Activated naive CD4-positive, alpha-beta T cell treated with anti-CD3 and anti-CD28 coated beads for 36 hours (primary cell): Measurements from ENCODE around the gene CENPU. TPM values are rescaled to one million over a fixed set of nuclear protein-coding genes. Genes with fewer than 3 reads are reported as not detected.
"Not testable (repeated sequence)": the region's sequence is repeated elsewhere in the genome, so short reads cannot be mapped to it uniquely, and the experiment has no call there.

Experiments
- CTCF ChIA-PET: fragments of 350-600 bp; sonication (Branson Sonifier 250); formaldehyde crosslinking; loops from one replicate; lab custom pipeline; 2021; ENCODE audit warnings: antibody characterized with exemption; lab: Charles Lee
- DNase-seq: peaks from one replicate; pipeline ENCODE4 v3.0.0-alpha.2; 2020
- H3K27ac Mint-ChIP-seq: one replicate; pipeline ENCODE4 v1.8.0; 2021; ENCODE audit warnings: mild to moderate bottlenecking, mixed read lengths
- H3K27me3 Mint-ChIP-seq: one replicate; pipeline ENCODE4 v1.8.0; 2021; ENCODE audit warnings: low read depth, mixed read lengths
- H3K36me3 Mint-ChIP-seq: one replicate; pipeline ENCODE4 v1.8.0; 2021; ENCODE audit warnings: low read depth, mixed read lengths
- H3K4me1 Mint-ChIP-seq: one replicate; pipeline ENCODE4 v1.8.0; 2021; ENCODE audit warnings: low read depth, mixed read lengths
- H3K4me3 Mint-ChIP-seq: one replicate; pipeline ENCODE4 v1.8.0; 2021; ENCODE audit warnings: mild to moderate bottlenecking, moderate library complexity, mixed read lengths
- H3K9me3 Mint-ChIP-seq: one replicate; pipeline ENCODE4 v1.8.0; 2021; ENCODE audit warnings: mixed read lengths
- intact Hi-C: fragments of 100-400 bp; cut with micrococcal nuclease; formaldehyde crosslinking; loops from one replicate; pipeline ENCODE4 v1.15.1; 2023
- total RNA-seq, 2 experiments: library from RNA; stranded (reverse); gene quantifications; one replicate each; pipeline ENCODE4 v1.2.3, GENCODE V29; 2021

Gene CENPU, protein sequence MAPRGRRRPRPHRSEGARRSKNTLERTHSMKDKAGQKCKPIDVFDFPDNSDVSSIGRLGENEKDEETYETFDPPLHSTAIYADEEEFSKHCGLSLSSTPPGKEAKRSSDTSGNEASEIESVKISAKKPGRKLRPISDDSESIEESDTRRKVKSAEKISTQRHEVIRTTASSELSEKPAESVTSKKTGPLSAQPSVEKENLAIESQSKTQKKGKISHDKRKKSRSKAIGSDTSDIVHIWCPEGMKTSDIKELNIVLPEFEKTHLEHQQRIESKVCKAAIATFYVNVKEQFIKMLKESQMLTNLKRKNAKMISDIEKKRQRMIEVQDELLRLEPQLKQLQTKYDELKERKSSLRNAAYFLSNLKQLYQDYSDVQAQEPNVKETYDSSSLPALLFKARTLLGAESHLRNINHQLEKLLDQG
- 10 to 100 TPM; 78.7 to 91.5 TPM for total RNA-seq

DNA sequence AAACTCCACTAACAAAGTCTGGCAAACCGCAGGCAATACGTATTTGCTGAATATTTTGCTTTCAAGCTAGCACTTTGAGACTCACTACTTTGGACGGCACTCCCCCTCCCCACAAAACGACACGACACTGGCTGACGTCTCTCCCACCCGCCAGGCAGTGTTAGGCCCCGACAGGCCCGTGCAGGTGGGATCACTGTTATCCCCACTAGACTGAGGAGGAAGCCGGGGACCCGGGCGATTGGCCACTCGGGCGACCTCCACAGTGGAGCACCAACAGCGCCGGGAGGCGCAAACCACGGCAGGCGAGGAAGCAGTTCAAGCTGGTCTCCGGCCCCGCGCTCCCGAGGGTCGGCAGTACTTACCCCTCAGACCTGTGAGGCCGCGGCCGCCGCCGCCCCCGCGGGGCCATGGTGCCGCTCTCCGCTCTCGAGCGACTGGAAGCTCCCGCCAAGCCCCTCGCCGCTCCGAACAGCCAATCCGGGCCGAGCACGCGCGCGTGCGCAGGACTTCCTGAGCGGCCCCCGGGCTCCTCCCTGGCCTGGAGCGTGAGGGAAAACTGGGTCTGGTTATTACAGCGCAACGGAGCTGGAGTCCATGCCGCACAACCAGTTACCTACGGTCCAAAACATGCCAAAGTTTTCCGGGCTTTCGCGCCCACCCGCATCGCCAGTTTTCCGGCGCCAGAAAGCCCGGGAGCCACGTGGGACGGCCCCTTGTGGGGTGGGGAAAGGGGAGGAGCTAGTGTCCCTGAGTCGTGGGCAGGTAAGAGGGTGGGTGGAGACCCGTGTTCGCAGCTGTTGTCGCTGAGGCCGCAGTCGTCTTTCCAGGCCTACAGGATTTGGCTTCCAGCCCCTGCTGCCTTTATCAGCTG, at the start of gene CENPU:
Gene CENPU, minus strand, starts transcription at position 443 of the 871 bp plus-strand sequence. Its CDS starts 34 bp downstream, at position 409.
- CTCF ChIA-PET, result interaction anchor here (0.6 to 1.7 kb wide), 7 partner anchors 9 to 470 kb away, joined by 3 to 6 read pairs (median 3); no protein-coding TSS in a partner anchor
- H3K9me3 Mint-ChIP-seq, result no peaks in the 10 kb centered on the region
- no peaks in the 10 kb centered on the region for H3K27me3 Mint-ChIP-seq
- DNase-seq, result peak; percentile 97
- peaks cover 19% of the 10 kb centered on the region for H3K4me1 Mint-ChIP-seq
- intact Hi-C loops, result loop anchor here (1.0 to 5.0 kb wide), 14 partner anchors 28 to 663 kb away; partner anchors contain the start of genes ANKRD37, CASP3, IRF2 and PRIMPOL
- peaks cover 23% of the 10 kb centered on the region for H3K36me3 Mint-ChIP-seq
- H3K27ac Mint-ChIP-seq, result peak within 1 kb of the TSS; percentile 86
- peak within 1 kb of the TSS; percentile 97 for H3K4me3 Mint-ChIP-seq

- Mint-ChIP-seq H3K4me3 (no peak overlapping the region), H3K36me3 (peaks cover 33% of the 10 kb centered on the region), H3K9me3 (peaks cover 4% of the 10 kb centered on the region), H3K27me3 (no peaks in the 10 kb centered on the region), H3K4me1 (peaks cover 16% of the 10 kb centered on the region), H3K27ac (no peak overlapping the region)
- intact Hi-C loops, result no loop called here
- CTCF ChIA-PET, result interaction anchor here (1.1 to 2.3 kb wide), 2 partner anchors 10 to 124 kb away, joined by 4 to 11 read pairs; no protein-coding TSS in a partner anchor
- peak; percentile 11 for DNase-seq
Observed at GRCh38 chr4:184782731-184783373, 49.0 kb upstream of the CENPU start.

- H3K27ac Mint-ChIP-seq, intact Hi-C loops, CTCF ChIA-PET: not testable (repeated sequence)
Observed at GRCh38 chr4:184779160-184779559, 45.3 kb upstream of the CENPU start.

DNA sequence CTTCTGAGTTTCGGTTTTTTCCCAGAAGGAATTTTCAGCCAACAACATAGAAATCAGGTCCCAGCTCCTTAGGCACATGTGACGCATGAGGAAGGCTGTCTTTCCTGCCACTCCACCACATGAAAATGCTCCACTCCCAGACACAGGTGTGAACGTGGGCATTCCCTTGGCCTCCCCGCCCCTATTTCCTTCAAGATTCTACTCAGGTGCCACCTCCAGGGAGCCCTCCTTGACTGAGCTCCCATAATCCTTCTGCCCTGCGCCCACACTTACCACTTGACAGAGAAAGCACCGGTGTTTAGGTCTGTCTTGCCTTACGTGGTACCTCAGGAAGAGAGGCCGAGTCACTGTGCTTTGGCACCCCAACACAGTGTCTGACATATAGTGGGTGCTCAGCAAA, 44.4 kb upstream of the CENPU start:
- DNase-seq, result no peak
- Mint-ChIP-seq H3K27ac (no peak overlapping the region), H3K4me1 (peaks cover 11% of the 10 kb centered on the region), H3K27me3 (no peaks in the 10 kb centered on the region), H3K4me3 (no peak overlapping the region), H3K36me3 (peaks cover 28% of the 10 kb centered on the region), H3K9me3 (peaks cover 4% of the 10 kb centered on the region)
- CTCF ChIA-PET, result no interaction called here
- intact Hi-C loops, result no loop called here

More at GRCh38 chr4:184779160-184779559, 45.3 kb upstream of the CENPU start:
- not testable (repeated sequence) for H3K4me3 Mint-ChIP-seq, H3K9me3 Mint-ChIP-seq, H3K27me3 Mint-ChIP-seq, DNase-seq
- Mint-ChIP-seq H3K36me3 (peaks cover 26% of the 10 kb centered on the region), H3K4me1 (peaks cover 13% of the 10 kb centered on the region)

- intact Hi-C loops, result no loop called here
- peaks cover 20% of the 10 kb centered on the region for H3K36me3 Mint-ChIP-seq
- peaks cover 4% of the 10 kb centered on the region for H3K9me3 Mint-ChIP-seq
- CTCF ChIA-PET, result no interaction called here
- no peak for DNase-seq
- no peaks in the 10 kb centered on the region for H3K4me1 Mint-ChIP-seq
- no peak overlapping the region for H3K27ac Mint-ChIP-seq
- no peak overlapping the region for H3K4me3 Mint-ChIP-seq
- no peaks in the 10 kb centered on the region for H3K27me3 Mint-ChIP-seq
Observed at GRCh38 chr4:184776821-184777220, 42.9 kb upstream of the CENPU start.

- H3K9me3 Mint-ChIP-seq, result peaks cover 4% of the 10 kb centered on the region
- H3K36me3 Mint-ChIP-seq, result peaks cover 20% of the 10 kb centered on the region
- H3K4me1 Mint-ChIP-seq, result no peaks in the 10 kb centered on the region
- no peak for DNase-seq
- H3K27ac Mint-ChIP-seq, result no peak overlapping the region
- H3K4me3 Mint-ChIP-seq, result no peak overlapping the region
- no peaks in the 10 kb centered on the region for H3K27me3 Mint-ChIP-seq
- CTCF ChIA-PET, result interaction anchor here (0.5 kb wide), 1 partner anchor 200 kb away, joined by 3 read pairs; no protein-coding TSS in a partner anchor
- intact Hi-C loops, result no loop called here
Observed at GRCh38 chr4:184775854-184776555, 42.1 kb upstream of the CENPU start.

- no peak overlapping the region for H3K27ac Mint-ChIP-seq
- intact Hi-C loops, result no loop called here
- no peaks in the 10 kb centered on the region for H3K4me1 Mint-ChIP-seq
- H3K4me3 Mint-ChIP-seq, result no peak overlapping the region
- H3K36me3 Mint-ChIP-seq, result peaks cover 12% of the 10 kb centered on the region
- H3K27me3 Mint-ChIP-seq, result no peaks in the 10 kb centered on the region
- DNase-seq, result no peak
- CTCF ChIA-PET, result no interaction called here
- peaks cover under 1% of the 10 kb centered on the region for H3K9me3 Mint-ChIP-seq
Observed at GRCh38 chr4:184774152-184774551, 40.3 kb upstream of the CENPU start.

GRCh38 chr4:184771416-184771815, 37.5 kb upstream of the CENPU start:
- Mint-ChIP-seq H3K4me1 (no peaks in the 10 kb centered on the region), H3K4me3 (no peak overlapping the region), H3K27me3 (no peaks in the 10 kb centered on the region), H3K9me3 (no peaks in the 10 kb centered on the region), H3K27ac (no peak overlapping the region), H3K36me3 (peaks cover 23% of the 10 kb centered on the region)
- CTCF ChIA-PET, result no interaction called here
- DNase-seq, result no peak
- intact Hi-C loops, result no loop called here

- H3K4me3 Mint-ChIP-seq, result no peak overlapping the region
Observed at GRCh38 chr4:184769141-184769765, 35.4 kb upstream of the CENPU start.

GRCh38 chr4:184768296-184768695, 34.4 kb upstream of the CENPU start:
- Mint-ChIP-seq H3K4me3 (no peak overlapping the region), H3K27ac (no peak overlapping the region), H3K27me3 (no peaks in the 10 kb centered on the region), H3K4me1 (peaks cover 2% of the 10 kb centered on the region), H3K36me3 (peaks cover 21% of the 10 kb centered on the region), H3K9me3 (no peaks in the 10 kb centered on the region)
- intact Hi-C loops, result no loop called here
- CTCF ChIA-PET, result no interaction called here
- no peak for DNase-seq

More at GRCh38 chr4:184769141-184769765, 35.4 kb upstream of the CENPU start:
- Mint-ChIP-seq H3K27ac (no peak overlapping the region), H3K9me3 (no peaks in the 10 kb centered on the region), H3K36me3 (peaks cover 24% of the 10 kb centered on the region), H3K4me1 (no peaks in the 10 kb centered on the region), H3K27me3 (no peaks in the 10 kb centered on the region)
- CTCF ChIA-PET, result no interaction called here
- intact Hi-C loops, result no loop called here
- DNase-seq, result no peak

DNA sequence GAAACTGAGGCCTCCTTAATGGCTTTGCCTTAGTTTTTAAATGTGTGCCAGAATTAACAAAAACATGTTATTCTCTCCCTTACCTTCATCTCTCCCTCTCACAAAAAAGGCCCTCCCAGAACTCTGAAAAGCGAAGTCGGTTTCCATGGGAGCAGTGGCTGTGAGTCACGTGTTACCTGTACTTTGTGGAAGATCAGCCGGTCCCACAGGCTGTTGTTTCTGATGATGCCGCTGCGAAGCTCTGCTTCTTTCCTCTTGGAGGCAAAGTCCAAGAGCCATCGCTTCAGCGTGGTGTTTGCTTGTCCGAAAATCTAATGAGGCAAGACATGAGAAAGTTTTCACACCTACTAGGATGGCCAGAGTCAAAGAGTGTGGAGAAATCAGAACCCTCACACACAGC, 32.5 kb upstream of the CENPU start:
- intact Hi-C loops, result no loop called here
- H3K4me1 Mint-ChIP-seq, result peaks cover 21% of the 10 kb centered on the region
- H3K9me3 Mint-ChIP-seq, result no peaks in the 10 kb centered on the region
- no peak for DNase-seq
- CTCF ChIA-PET, result no interaction called here
- H3K4me3 Mint-ChIP-seq, result no peak overlapping the region
- no peaks in the 10 kb centered on the region for H3K27me3 Mint-ChIP-seq
- no peak overlapping the region for H3K27ac Mint-ChIP-seq
- H3K36me3 Mint-ChIP-seq, result peaks cover 28% of the 10 kb centered on the region
